CD8-positive, alpha-beta memory T cell (primary cell): ENCODE data around the gene MPND. TPM values are rescaled to one million over a fixed set of nuclear protein-coding genes. Genes with fewer than 3 reads are reported as not detected.
"Not testable (repeated sequence)": the region's sequence is repeated elsewhere in the genome, so short reads cannot be mapped to it uniquely, and the experiment has no call there.

ENCODE experiments used
- CTCF ChIA-PET: fragments of 350-600 bp; sonication (Branson Sonifier 250); formaldehyde crosslinking; loops from one replicate; lab custom pipeline; 2021; ENCODE audit warnings: antibody characterized with exemption; lab: Charles Lee
- POLR2A ChIA-PET: fragments of 350-600 bp; sonication (Branson Sonifier 250); formaldehyde crosslinking; loops from one replicate; lab custom pipeline; 2021; ENCODE audit warnings: antibody characterized with exemption; lab: Charles Lee
- DNase-seq, 5 donors: peaks; one replicate each; pipeline versions ENCODE4 v3.0.0 to v3.0.0-alpha.2; 2020 to 2022; ENCODE audit warnings: mixed read lengths in 1 of 5
- H3K27ac ChIP-seq: one replicate; pipeline ENCODE4 v1.7.0; 2013; ENCODE audit warnings: low read depth, mild to moderate bottlenecking, low read length, moderate library complexity
- H3K27me3 ChIP-seq: 2 replicates; pipeline ENCODE4 v1.7.0; 2013; ENCODE audit warnings: low read length, mild to moderate bottlenecking; ENCODE audit not compliant: insufficient read depth, poor library complexity, severe bottlenecking
- H3K36me3 ChIP-seq: 2 replicates; pipeline ENCODE4 v1.7.0; 2013; ENCODE audit warnings: mild to moderate bottlenecking, low read length, moderate library complexity; ENCODE audit not compliant: insufficient read depth
- H3K4me1 ChIP-seq: 2 replicates; pipeline ENCODE4 v1.7.0; 2013; ENCODE audit warnings: mild to moderate bottlenecking, low read length, moderate library complexity; ENCODE audit not compliant: insufficient read depth
- H3K4me3 ChIP-seq: 2 replicates; pipeline ENCODE4 v1.7.0; 2013; ENCODE audit warnings: mild to moderate bottlenecking, low read length
- H3K9me3 ChIP-seq: 2 replicates; pipeline ENCODE4 v1.7.0; 2013; ENCODE audit warnings: mild to moderate bottlenecking, low read length
- H3K27ac Mint-ChIP-seq, 8 donors: one replicate each; pipeline ENCODE4 v1.8.0; 2020 to 2021; ENCODE audit warnings: mixed read lengths in 8 of 8, mild to moderate bottlenecking in 6 of 8, inconsistent platforms in 3 of 8, moderate library complexity in 3 of 8
- H3K27me3 Mint-ChIP-seq, 2 donors: one replicate each; pipeline ENCODE4 v1.8.0; 2020 to 2021; ENCODE audit warnings: mixed read lengths in 2 of 2, mild to moderate bottlenecking in 1 of 2, moderate library complexity in 1 of 2
- H3K36me3 Mint-ChIP-seq, 3 donors: one replicate each; pipeline ENCODE4 v1.8.0; 2020 to 2021; ENCODE audit warnings: mixed read lengths in 3 of 3, inconsistent platforms in 1 of 3, mild to moderate bottlenecking in 1 of 3
- H3K4me1 Mint-ChIP-seq, 3 donors: one replicate each; pipeline ENCODE4 v1.8.0; 2020 to 2021; ENCODE audit warnings: mixed read lengths in 3 of 3, inconsistent platforms in 1 of 3, mild to moderate bottlenecking in 1 of 3
- H3K4me3 Mint-ChIP-seq, 7 donors: one replicate each; pipeline ENCODE4 v1.8.0; 2020 to 2021; ENCODE audit warnings: mixed read lengths in 7 of 7, mild to moderate bottlenecking in 6 of 7, moderate library complexity in 4 of 7, inconsistent platforms in 2 of 7
- H3K9me3 Mint-ChIP-seq, 5 donors: one replicate each; pipeline ENCODE4 v1.8.0; 2020 to 2022; ENCODE audit warnings: mixed read lengths in 5 of 5, mild to moderate bottlenecking in 3 of 5, moderate library complexity in 2 of 5, inconsistent platforms in 1 of 5
- polyA plus RNA-seq: library from polyadenylated mRNA; unstranded; fragments of 300-500 nt; fragmentation: Illumina TruSeq; gene quantifications from one replicate; pipeline ENCODE4 v1.2.3, GENCODE V29; 2021
- total RNA-seq, 2 experiments: library from RNA; stranded (reverse); gene quantifications; one replicate each; pipeline ENCODE4 v1.2.3, GENCODE V29; 2021

The MPND gene
- total and polyA plus RNA-seq, 3 experiments from 2014 or later, result 8.4 to 18.3 (median 17.0) TPM

GRCh38 chr19:4328991-4329681, 14.2 kb upstream of the MPND start:
- Mint-ChIP-seq H3K4me3 (peak overlapping the region; percentile 80 to 91 (median 85)), H3K4me1 (peaks cover 20 to 30% (median 24%) of the 10 kb centered on the region in 3 donors), H3K27ac (peak overlapping the region in 3 of 8 donors; percentile 53 to 91 (median 83))
- H3K36me3 ChIP-seq, H3K27me3 Mint-ChIP-seq, POLR2A ChIA-PET, H3K9me3 ChIP-seq, CTCF ChIA-PET, H3K9me3 Mint-ChIP-seq, H3K27me3 ChIP-seq, H3K36me3 Mint-ChIP-seq: not testable (repeated sequence)
- DNase-seq, result peak in 4 of 5 donors; percentile 15 to 59 (median 20)
- H3K4me1 ChIP-seq, result peaks cover 11% of the 10 kb centered on the region
- H3K4me3 ChIP-seq, result peak overlapping the region; percentile 68
- peak overlapping the region; percentile 38 for H3K27ac ChIP-seq

GRCh38 chr19:4329858-4330257, 13.5 kb upstream of the MPND start:
- Histone ChIP-seq H3K9me3 (no peaks in the 10 kb centered on the region), H3K4me1 (peaks cover 11% of the 10 kb centered on the region), H3K36me3 (no peaks in the 10 kb centered on the region), H3K4me3 (no peak overlapping the region), H3K27ac (no peak overlapping the region), H3K27me3 (no peaks in the 10 kb centered on the region)
- ChIA-PET CTCF (no interaction called here), POLR2A (no interaction called here)
- H3K36me3 Mint-ChIP-seq, result no peaks in the 10 kb centered on the region
- peaks cover 0 to 2% (median 0%) of the 10 kb centered on the region in 5 donors for H3K9me3 Mint-ChIP-seq
- H3K27ac Mint-ChIP-seq, result peak overlapping the region in 1 of 8 donors; percentile 60
- no peak for DNase-seq
- H3K4me3 Mint-ChIP-seq, result peak overlapping the region in 3 of 7 donors; percentile 37 to 45 (median 41)
- H3K4me1 Mint-ChIP-seq, result peaks cover 20 to 30% (median 24%) of the 10 kb centered on the region in 3 donors
- H3K27me3 Mint-ChIP-seq, result peaks cover 2 to 4% of the 10 kb centered on the region in 2 donors

GRCh38 chr19:4334929-4335570, 8.3 kb upstream of the MPND start:
- no peaks in the 10 kb centered on the region for H3K36me3 Mint-ChIP-seq
- ChIA-PET CTCF (no interaction called here), POLR2A (no interaction called here)
- DNase-seq, result no peak
- peak overlapping the region in 1 of 8 donors; percentile 27 for H3K27ac Mint-ChIP-seq
- Histone ChIP-seq H3K27me3 (no peaks in the 10 kb centered on the region), H3K9me3 (no peaks in the 10 kb centered on the region), H3K27ac (no peak overlapping the region), H3K36me3 (no peaks in the 10 kb centered on the region), H3K4me3 (no peak overlapping the region), H3K4me1 (peaks cover 9% of the 10 kb centered on the region)
- H3K27me3 Mint-ChIP-seq, result no peaks in the 10 kb centered on the region
- peaks cover 12 to 19% (median 18%) of the 10 kb centered on the region in 3 donors for H3K4me1 Mint-ChIP-seq
- H3K4me3 Mint-ChIP-seq, result peak overlapping the region in 1 of 7 donors; percentile 64
- H3K9me3 Mint-ChIP-seq, result no peaks in the 10 kb centered on the region

- peaks cover 14% of the 10 kb centered on the region for H3K4me1 ChIP-seq
- no peaks in the 10 kb centered on the region for H3K9me3 Mint-ChIP-seq
- H3K36me3 Mint-ChIP-seq, result peaks cover 0 to 2% (median 0%) of the 10 kb centered on the region in 3 donors
- peak overlapping the region; percentile 57 for H3K27ac ChIP-seq
- peaks cover 23 to 31% (median 29%) of the 10 kb centered on the region in 3 donors for H3K4me1 Mint-ChIP-seq
- peaks cover 0 to 3% of the 10 kb centered on the region in 2 donors for H3K27me3 Mint-ChIP-seq
- H3K4me3 Mint-ChIP-seq, result peak overlapping the region; percentile 70 to 91 (median 79)
- DNase-seq, result no peak
- peak overlapping the region in 7 of 8 donors; percentile 29 to 88 (median 74) for H3K27ac Mint-ChIP-seq
- no peaks in the 10 kb centered on the region for H3K27me3 ChIP-seq
- H3K36me3 ChIP-seq, result no peaks in the 10 kb centered on the region
- H3K9me3 ChIP-seq, result no peaks in the 10 kb centered on the region
- peak overlapping the region; percentile 66 for H3K4me3 ChIP-seq
- ChIA-PET CTCF (interaction anchor here (1.0 to 2.5 kb wide), 2 partner anchors 64 to 70 kb away, joined by 3 to 8 read pairs; partner anchors contain the start of gene CHAF1A), POLR2A (interaction anchor here (0.5 to 0.8 kb wide), 2 partner anchors 15 to 106 kb away, joined by 3 to 4 read pairs; no protein-coding TSS in a partner anchor)
Measured at GRCh38 chr19:4337906-4338440, 5.4 kb upstream of the MPND start.

- no peaks in the 10 kb centered on the region for H3K9me3 ChIP-seq
- peak within 1 kb of the TSS; percentile 66 for H3K4me3 ChIP-seq
- peaks cover 0 to 4% (median 0%) of the 10 kb centered on the region in 3 donors for H3K36me3 Mint-ChIP-seq
- ChIA-PET POLR2A (interaction anchor here (0.5 to 0.8 kb wide), 2 partner anchors 14 to 106 kb away, joined by 3 to 4 read pairs; no protein-coding TSS in a partner anchor), CTCF (interaction anchor here (1.0 to 2.5 kb wide), 2 partner anchors 64 to 71 kb away, joined by 3 to 8 read pairs; partner anchors contain the start of gene CHAF1A)
- H3K9me3 Mint-ChIP-seq, result no peaks in the 10 kb centered on the region
- H3K4me3 Mint-ChIP-seq, result peak within 1 kb of the TSS; percentile 70 to 91 (median 79)
- peak in 1 of 5 donors; percentile 17 for DNase-seq
- peaks cover 0 to 3% of the 10 kb centered on the region in 2 donors for H3K27me3 Mint-ChIP-seq
- H3K27ac ChIP-seq, result peak within 1 kb of the TSS; percentile 57
- peaks cover 14% of the 10 kb centered on the region for H3K4me1 ChIP-seq
- H3K4me1 Mint-ChIP-seq, result peaks cover 25 to 33% (median 33%) of the 10 kb centered on the region in 3 donors
- peak within 1 kb of the TSS in 7 of 8 donors; percentile 29 to 88 (median 77) for H3K27ac Mint-ChIP-seq
- no peaks in the 10 kb centered on the region for H3K27me3 ChIP-seq
- no peaks in the 10 kb centered on the region for H3K36me3 ChIP-seq
Measured at GRCh38 chr19:4338441-4339355, 4.7 kb upstream of the MPND start, which contains the start of gene STAP2. Gene STAP2 (minus strand): TSS chr19:4338827. CDS start chr19:4338753, 74 bp downstream.

GRCh38 chr19:4342314-4342614, 1.1 kb upstream of the MPND start:
- POLR2A ChIA-PET, result interaction anchor here (0.6 to 2.0 kb wide), 10 partner anchors 14 to 579 kb away, joined by 3 to 12 read pairs (median 4); partner anchors contain the start of genes CHAF1A and SH3GL1
- peak overlapping the region; percentile 82 to 99 (median 92) for H3K27ac Mint-ChIP-seq
- peak overlapping the region; percentile 80 to 96 (median 91) for H3K4me3 Mint-ChIP-seq

More at GRCh38 chr19:4342314-4342614, 1.1 kb upstream of the MPND start:
- Histone ChIP-seq H3K27ac (peak overlapping the region; percentile 60), H3K27me3 (no peaks in the 10 kb centered on the region), H3K9me3 (no peaks in the 10 kb centered on the region), H3K4me1 (peaks cover 22% of the 10 kb centered on the region), H3K4me3 (peak overlapping the region; percentile 92), H3K36me3 (no peaks in the 10 kb centered on the region)
- peaks cover 30 to 47% (median 40%) of the 10 kb centered on the region in 3 donors for H3K4me1 Mint-ChIP-seq
- peaks cover 0 to 3% of the 10 kb centered on the region in 2 donors for H3K27me3 Mint-ChIP-seq
- no peaks in the 10 kb centered on the region for H3K9me3 Mint-ChIP-seq
- CTCF ChIA-PET, result interaction anchor here (0.7 to 3.5 kb wide), 11 partner anchors 10 to 449 kb away, joined by 3 to 30 read pairs (median 4); partner anchors contain the start of genes CHAF1A, FEM1A, SH3GL1 and TMIGD2
- peaks cover 0 to 18% (median 3%) of the 10 kb centered on the region in 3 donors for H3K36me3 Mint-ChIP-seq
- DNase-seq, result no peak
